NCI-H2196 treated with DMSO at 0.1 percent for 48 hours (cell line): ENCODE results near the gene B3GLCT.
"Not testable (repeated sequence)": the region's sequence is repeated elsewhere in the genome, so short reads cannot be mapped to it uniquely, and the experiment has no call there.

Source experiments
- DNase-seq: peaks from one replicate; lab custom pipeline; 2025; ENCODE audit not compliant: unreplicated experiment; lab: John Stamatoyannopoulos, UW

The B3GLCT gene

DNA sequence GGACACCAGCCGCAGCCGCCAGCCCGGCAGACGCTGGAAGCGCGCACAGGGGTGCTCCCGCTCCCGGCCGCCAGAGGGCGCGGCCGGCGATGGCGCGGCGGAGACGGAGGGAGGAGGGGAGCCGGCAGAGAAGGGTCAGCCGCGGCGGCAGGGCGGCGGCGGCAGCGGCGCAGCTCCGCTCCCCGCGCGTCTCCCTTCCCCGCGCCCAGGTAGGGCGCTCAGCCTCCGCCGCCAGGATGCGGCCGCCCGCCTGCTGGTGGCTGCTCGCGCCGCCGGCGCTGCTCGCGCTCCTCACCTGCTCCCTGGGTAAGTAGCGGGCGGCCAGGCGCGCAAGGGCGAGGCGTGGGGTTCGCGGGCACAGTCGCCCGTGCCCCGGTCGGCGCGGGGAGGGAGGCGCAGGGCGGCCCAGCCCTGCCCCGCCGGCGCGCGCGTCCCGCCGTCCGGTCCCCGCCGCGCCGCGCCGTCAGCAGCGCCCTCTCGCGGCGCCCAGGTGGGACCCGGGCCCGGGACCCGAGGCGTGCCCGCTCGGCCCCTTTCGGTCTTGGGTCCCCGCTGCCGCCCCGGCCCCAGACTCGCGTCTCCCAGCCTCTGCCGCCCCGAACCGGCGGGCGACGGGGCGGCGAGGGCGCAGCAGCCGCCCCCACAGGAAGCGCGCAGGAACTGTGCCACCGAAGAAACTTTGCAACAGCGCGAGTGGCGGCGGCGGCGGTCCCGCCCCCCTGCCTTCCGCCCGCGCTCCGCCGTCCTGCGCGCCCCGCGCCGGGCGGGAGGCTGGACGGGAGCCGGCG, at the start of gene B3GLCT:
Gene B3GLCT, plus strand, starts transcription at position 127 of the 788 bp plus-strand sequence. Its CDS starts 110 bp downstream, at position 237.
- DNase-seq, result peak; percentile 16

DNA sequence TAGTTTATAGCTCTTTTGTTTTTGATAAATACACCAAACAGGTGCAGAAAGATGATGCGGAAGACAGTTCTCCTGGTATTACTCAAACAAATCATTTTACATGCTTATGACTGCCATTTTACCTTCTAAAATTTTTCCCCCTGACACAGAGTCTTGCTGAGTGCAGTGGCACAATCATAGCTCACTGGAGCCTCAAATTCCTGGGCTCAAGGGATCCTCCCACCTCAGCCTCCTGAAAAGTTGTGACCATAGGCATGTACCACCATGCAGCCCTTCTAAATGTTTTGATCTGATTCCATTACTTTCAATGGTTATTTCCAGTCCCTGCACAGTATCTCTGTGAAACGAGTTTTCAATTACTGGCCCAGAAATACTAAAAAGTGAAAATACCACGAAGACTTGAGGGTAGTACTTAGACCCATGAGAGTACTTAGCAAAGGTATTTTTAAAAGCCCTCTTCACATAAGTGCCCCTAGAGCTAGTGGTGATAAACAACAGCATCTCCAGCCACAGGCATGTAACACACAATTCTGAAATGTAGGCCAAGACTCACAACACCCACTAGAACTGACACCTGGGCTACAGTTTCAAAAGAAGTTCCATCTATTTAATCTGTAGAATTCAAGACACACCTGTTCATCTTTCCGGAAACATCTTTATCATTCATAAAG, 49.3 kb upstream of the B3GLCT start:
- DNase-seq, result no peak

DNA sequence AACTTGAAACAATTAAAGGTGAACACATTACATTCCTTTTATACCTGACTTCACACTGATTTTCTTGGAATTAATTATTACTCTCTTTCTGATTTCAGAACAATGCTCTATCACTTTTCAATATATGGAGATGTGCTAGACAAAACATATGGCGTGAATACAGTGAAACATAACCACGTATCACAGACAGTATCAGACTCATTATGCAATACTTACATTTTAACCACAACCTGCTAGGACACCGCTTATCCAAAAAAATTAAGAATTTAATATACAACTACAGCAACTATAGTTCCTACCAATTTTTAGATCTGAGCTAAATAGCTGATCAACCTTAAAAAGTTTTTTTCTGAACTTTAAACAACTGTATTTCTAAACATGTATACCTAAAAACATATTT, 47.9 kb upstream of the B3GLCT start:
- no peak for DNase-seq

DNA sequence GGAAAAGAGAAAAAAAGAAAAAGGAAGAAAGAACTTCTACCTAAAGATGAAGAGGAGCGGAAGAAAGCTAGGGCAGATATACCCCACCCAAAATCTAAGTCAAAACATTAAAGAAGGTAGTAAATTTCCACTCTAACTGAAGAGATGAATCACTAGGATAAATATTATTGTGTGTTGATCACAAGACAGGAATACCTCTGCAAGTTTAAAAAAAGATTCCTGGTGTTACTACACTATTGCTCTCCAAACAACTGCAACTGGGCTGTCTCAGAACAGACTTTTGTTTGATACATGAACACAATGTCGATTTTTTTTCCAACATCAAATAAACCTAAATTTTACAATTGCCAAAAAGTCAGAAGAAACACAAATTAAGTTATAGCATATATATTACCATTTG, 44.8 kb upstream of the B3GLCT start:
- no peak for DNase-seq

DNA sequence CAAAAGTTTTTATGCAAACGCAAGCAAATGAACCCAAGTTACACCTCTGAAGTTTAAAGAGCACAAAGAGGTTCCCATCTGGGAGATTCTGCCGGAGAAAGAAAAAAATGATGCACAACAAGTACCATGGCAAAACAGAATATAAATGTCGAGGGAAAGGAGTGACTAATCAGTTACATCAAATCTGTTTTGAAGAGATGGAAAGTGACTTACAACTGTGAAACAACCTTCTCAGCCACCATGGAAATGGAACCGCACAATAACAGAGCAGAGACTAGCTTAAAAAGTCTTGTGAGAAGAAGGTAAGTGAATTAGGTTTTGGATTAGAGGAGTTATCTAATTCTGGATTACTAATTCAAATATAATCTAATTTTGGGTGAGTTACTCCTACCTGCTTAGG, 40.5 kb upstream of the B3GLCT start:
- DNase-seq, result no peak

DNA sequence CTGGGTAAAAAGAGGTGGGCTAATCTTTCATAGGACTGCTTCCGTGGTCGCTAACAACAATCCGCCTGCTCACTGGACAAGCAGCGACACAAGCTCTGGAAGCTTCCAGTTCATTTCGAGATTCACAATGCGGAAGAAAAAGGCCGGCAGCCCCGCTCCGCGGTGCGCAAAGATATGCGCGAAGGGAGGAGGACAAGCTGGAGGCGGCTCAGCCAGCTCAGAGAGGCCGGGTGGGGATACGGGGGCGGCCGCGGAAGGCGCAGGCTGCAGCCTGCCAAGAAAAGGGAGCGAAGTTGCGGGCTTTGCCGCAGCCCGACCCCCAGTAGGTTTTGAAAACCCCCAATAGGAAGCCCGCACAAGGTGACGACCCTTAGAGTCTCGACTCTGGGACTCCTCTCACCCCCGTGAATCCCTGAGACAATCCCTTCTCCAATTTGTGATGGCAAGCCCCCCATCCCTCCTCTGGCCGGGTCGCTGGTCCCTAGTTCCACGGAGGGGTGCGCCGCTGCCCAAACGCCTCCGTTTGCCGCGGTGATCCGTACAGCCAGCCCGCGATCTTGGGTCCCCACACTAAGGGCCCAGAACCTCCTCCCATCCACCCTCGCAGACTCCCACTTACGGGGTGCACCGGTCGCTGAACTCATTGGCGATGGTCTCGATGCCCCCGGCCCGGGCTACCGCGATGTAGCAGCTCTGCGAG, 38.8 kb upstream of the B3GLCT start:
- DNase-seq, result no peak

DNA sequence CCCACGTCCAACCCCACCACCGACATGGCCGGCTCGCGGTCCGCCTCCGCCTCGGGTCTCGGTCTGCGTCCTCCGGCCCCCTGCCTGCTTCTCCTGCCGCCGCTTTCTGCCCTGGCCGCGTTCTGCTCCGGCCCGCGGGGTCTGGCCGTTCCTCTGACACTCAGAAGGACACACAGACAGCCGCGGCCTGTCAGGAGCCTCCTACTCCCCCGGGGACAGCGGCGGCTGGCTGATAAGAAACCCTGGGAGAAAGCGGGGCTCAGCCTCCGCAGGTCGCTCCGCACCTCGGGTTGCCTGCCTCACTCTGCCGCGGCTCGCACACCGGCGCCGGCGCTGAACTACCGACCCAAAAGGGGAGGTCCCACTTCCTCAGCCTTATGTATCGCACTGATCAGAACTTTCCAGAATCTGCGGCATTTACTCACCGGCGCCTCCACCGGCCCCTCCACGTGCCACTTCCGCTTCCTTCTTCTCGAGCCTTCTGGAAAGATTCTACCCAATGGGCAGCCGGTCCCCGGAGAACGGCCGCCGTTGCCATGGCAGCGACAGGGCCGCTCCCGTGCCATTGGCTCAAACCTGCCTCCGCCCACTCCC, 38.1 kb upstream of the B3GLCT start, which contains the start of gene HSPH1:
Gene HSPH1, minus strand, starts transcription at position 348 of the 594 bp plus-strand sequence. Its CDS starts 322 bp downstream, at position 26.
- DNase-seq, result peak; percentile 84

DNA sequence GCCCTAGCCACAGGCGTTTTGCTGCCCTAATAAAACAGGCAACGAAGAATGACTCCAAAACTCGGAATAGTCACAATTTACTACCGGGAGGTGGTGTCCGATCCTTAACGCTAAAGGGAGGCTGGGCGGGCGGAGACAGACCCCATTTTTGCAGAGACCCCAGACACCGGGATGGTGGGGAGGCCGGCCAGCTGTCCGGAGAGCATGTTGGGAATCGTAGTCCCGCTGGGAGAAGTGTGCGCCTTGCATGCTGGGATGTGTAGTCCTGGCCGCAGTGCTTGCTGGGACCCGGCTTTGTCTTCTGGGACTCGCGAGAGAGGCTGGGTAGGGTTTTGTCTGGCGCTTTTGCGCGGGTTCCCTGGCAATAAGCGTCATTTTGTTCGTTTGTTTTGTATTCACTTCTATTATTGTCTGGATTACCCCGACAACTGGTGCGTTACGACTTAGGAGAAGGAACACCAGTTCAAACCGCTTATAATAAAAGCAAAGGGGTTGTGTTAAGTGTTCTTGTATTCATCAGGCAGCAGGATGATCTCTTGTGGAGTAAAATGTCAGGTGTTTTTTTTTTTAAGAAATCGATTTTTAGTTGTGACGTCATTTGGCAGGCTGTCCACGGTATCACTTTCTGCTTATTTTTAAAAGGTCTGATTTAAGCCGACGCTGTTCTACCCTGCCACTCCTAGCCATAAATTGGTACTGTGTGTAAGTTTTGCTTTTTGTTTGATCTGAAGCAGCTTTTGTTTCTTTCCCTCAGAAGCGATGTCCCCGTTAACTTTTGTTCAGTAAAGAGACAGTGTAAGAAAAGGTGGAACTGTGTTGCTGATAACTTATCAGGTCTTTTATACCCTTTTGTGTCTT, 37.4 kb upstream of the B3GLCT start:
- peak; percentile 82 for DNase-seq

DNA sequence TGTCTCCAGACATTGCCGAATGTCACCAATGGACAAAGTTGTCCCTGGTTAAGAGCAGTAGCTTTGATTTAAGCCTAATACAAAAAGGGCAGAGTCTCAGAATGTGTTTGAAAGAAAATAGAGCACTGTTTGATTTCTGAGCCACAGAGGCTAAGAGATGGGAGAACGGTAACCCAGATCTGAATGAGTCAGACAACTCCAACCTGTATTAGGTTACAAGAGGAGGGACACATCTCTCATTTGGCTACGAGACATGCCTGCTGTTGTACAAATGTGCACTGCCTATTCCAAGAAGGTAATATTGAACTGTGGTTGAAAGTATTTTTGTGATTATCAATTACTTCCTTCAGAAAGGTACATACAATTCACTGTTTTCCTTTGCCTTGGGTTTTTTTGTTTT, 33.2 kb upstream of the B3GLCT start:
- no peak for DNase-seq

DNA sequence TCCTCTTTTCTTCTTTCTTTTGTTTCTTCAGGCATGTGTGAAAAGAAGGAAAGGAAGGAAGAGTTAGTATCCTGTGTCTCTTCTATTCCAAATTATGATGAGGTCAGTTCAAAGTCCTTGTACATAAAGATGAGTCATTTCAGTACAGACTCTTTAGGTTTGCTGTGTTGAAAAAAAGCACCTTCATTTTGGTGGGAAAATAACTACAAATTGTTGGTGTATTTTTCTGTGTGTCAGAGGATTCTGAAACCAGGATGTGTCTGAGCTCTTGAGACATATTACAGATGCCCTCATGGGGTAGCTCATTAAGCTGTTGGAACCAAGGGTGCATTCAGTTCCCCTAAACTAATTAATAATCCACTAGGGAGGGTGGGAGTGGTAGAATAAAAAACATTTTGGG, 32.3 kb upstream of the B3GLCT start:
- no peak for DNase-seq

DNA sequence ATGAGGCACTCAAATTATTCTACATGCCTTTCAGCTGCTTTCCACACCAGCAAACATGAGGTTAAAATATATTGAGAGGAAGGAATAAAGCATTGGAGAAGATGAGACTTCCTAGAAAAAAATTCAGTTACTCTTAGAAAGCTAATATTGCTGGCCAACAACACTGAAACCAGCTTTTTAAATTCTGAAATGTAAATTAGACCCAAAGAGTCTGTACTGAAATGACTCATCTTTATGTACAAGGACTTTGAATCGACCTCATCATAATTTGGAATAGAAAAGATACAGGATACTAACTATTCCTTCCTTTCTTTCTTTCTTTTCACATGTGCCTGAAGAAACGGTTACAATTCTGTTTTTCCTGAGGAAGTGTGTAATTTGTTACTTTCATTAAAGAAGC, 31.6 kb upstream of the B3GLCT start:
- DNase-seq, result no peak

DNA sequence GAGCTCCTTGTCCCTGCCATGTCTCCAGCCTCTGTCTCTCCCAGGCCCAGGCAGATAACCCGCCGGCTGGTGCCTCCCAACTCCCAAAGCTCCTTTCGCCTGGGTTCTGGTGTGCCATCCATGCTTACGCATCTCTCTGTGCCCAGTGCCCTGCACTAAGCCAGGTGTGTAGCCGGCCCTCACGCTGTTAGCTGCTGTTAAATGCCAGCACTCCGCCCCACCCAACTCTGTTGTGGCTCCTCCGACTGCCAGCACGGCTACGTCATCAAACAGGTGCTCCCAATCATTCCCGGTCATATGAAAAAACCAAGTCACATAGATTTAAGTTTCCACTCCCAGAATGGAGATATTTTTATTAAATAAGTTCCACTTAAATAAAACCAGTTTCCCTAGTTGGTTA, 31.0 kb upstream of the B3GLCT start:
- no peak for DNase-seq

DNA sequence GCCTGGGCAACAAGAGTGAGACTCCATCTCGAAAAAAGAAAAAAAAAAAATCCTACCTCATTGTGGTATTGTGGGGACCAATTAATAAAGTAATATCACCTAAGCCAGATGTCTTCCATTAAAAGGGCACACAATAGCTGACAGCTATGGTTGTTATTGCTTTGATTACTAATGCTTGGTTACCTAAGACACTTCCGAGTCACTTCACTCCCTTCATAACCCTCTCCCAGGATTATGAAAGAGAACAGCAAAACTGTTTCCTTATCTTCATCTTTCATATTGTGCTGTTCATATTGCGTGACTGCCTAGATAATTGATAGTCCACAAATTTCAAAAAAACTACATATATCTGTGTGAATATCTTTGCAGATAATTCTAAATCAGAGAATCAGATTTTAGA, 27.8 kb upstream of the B3GLCT start:
- no peak for DNase-seq

DNA sequence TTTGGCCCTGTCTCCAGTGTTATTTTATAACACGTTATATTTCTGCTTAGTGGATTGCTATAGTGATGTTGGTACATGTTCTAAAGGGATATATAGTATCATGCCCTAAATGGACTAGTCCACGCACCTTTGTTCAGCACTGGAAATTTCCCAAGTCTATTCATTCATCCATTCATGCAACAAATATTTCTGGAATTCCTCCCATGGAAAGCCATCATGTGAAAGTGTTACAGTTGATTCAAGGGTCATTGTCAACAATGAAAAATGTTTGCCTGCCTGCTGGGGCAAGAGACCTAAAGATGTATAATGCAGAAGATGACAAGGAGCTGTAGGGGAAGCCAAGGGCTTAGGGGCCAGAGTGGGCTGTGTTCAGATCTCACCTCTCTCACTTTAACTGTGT, 27.2 kb upstream of the B3GLCT start:
- no peak for DNase-seq

DNA sequence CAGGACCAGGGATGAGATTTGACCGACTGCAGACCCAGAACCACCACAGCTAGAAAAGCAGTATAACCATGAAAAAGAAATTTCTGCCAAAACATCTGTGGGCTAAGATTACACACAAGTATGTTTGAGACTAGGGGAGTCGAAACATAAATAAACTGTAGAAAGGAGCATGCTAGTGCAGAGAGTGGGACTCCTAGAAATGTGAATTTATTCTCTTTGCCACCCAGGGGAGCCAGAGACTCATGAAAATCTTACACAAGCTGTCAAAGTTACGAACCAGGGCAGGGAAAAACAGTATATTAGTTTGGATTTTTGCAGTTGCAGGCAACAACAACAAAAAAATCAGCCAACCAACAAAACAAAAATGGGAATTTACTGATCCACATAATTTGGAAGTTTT, 25.8 kb upstream of the B3GLCT start:
- no peak for DNase-seq

DNA sequence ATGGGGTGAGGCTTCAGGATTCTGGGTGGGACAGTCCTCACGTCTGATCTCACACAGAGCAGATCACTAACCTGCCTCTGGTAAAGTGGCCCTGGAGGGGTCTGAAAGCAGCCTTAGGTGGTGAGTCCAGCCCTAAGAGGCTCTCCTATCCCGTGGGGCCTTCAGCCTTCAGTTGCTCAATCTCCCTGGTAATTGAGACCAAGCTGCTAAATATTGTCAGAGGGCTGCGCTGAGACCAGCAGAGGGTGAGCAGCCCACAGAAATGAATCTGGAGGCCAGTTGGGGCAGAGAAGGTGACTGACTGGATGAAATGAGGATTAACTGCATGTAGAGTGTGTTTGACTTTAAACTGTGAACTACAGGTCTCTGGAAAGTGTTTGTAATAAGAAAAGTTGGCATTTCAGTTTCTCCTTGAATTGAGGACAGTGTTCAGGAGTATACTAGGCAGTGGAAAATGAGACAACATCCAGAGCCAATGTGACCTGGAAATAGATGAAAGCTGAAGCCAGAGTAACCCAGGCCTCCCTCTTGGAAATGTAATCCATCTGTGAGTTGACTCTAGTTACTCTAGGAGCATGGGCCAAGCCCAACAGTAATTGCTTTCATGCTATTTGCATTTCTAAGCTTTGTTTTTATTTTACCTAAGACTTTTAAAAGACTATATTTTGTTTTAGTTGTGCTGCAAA, 23.8 kb upstream of the B3GLCT start:
- no peak for DNase-seq

DNA sequence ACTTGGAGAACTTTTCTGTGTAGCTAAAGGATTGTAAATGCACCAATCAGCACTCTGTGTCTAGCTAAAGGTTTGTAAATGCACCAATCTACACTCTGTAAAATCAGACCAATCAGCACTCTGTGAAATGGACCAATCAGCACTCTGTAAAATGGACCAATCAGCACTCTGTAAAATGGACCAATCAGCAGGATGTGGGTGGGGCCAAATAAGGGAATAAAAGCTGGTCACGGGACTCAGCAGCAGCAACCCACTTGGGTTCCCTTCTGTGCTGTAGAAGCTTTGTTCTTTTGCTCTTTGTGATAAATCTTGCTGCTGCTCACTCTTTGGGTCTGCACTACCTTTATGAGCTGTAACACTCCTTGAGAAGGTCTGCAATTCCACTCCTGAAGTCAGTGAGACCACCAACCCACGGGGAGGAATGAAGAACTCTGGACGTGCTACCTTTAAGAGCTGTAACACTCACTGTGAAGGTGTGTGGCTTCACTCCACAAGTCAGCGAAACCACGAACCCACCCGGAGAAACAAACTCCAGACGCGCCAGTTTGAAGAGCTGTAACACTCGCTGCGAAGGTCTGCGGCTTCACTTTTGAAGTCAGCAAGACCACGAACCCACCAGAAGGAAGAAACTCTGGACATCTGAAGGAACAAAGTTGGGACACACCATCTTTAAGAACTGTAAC, 21.8 kb upstream of the B3GLCT start:
- not testable (repeated sequence) for DNase-seq

DNA sequence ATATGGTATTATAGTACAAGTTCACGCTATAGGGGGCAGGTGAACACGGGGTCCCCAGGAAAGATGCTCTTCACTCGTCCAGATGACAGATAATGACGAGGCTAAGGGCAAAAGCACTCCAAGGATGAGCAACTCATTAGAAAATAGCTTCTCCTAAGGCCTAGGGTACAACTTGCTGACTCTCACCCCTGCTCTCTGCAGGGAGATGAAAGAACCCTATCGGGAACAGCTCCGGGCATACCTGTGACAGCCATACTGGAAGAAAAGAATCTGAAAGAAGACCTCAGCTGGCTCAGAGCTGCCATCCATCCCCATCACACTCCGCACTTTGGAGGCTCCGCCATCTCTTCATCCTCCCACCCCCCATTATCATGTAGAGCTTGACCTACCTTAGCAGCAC, 20.5 kb upstream of the B3GLCT start:
- no peak for DNase-seq

DNA sequence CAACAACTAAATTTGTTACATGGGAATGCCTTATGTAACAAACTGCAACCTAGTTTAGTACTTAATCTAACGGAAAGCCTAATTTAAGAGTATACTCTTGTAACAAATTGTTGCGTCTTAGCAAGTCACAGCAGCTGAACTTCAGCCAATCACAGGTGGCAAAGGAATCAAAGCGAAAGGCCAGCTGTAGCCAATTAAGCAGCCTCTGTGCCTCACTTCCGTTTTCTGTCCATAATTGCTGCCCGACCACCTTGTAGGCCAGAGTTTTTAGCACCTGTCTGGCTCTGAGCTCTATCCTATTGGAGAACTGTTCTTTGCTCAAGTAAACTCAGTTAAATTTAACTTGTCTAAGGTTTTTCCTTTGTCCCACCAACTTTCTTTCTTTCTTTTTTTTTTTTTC, 20.0 kb upstream of the B3GLCT start:
- no peak for DNase-seq
